MCF 10A (cell line): Measurements from ENCODE around the gene TMX3. TPM values are rescaled to one million over a fixed set of nuclear protein-coding genes. Genes with fewer than 3 reads are reported as not detected.

Experiments used
- BruUV-seq: library from RNA; stranded (reverse); fragments of 400-500 nt; replicated peaks from 2 replicates; lab custom pipeline; 2021; lab: Mats Ljungman, UMichigan
- CTCF ChIA-PET: fragments of 300-600 bp; sonication (Branson Sonifier 250); formaldehyde crosslinking; extraction: SDS; loops from one replicate; lab custom pipeline; 2021; ENCODE audit warnings: antibody characterized with exemption, inconsistent platforms; lab: Yijun Ruan, JAX
- POLR2A ChIA-PET: fragments of 300-600, 350-650 bp; sonication (Branson Sonifier 250); formaldehyde crosslinking; extraction: SDS; loops from one replicate; lab custom pipeline; 2020; ENCODE audit warnings: antibody characterized with exemption, inconsistent platforms; lab: Yijun Ruan, JAX
- DNase-seq: peaks from one replicate; pipeline ENCODE4 v3.0.0-alpha.2; 2018; ENCODE audit not compliant: unreplicated experiment
- H3K27ac Mint-ChIP-seq: one replicate; pipeline ENCODE4 v1.8.0; 2022; ENCODE audit warnings: mild to moderate bottlenecking, low read depth, mixed read lengths; ENCODE audit not compliant: unreplicated experiment
- H3K27me3 Mint-ChIP-seq: one replicate; pipeline ENCODE4 v1.8.0; 2022; ENCODE audit warnings: mixed read lengths; ENCODE audit not compliant: insufficient read depth, unreplicated experiment
- H3K36me3 Mint-ChIP-seq: one replicate; pipeline ENCODE4 v1.8.0; 2022; ENCODE audit warnings: mild to moderate bottlenecking, moderate library complexity, mixed read lengths; ENCODE audit not compliant: insufficient read depth, unreplicated experiment
- H3K4me1 Mint-ChIP-seq: one replicate; pipeline ENCODE4 v1.8.0; 2022; ENCODE audit warnings: mixed read lengths; ENCODE audit not compliant: insufficient read depth, unreplicated experiment
- H3K4me3 Mint-ChIP-seq: one replicate; pipeline ENCODE4 v1.8.0; 2022; ENCODE audit warnings: mild to moderate bottlenecking, moderate library complexity, mixed read lengths; ENCODE audit not compliant: unreplicated experiment
- H3K9me3 Mint-ChIP-seq: one replicate; pipeline ENCODE4 v1.8.0; 2022; ENCODE audit warnings: mixed read lengths; ENCODE audit not compliant: unreplicated experiment
- intact Hi-C: fragments of 100-400 bp; cut with micrococcal nuclease; formaldehyde crosslinking; loops from 2 replicates; pipeline ENCODE4 v1.14.1; 2022
- total RNA-seq: library from RNA; stranded (reverse); gene quantifications from 2 replicates; pipeline ENCODE4 v1.2.3, GENCODE V29; 2022
- TF ChIP-seq, protein P1 (sequence below): fragments of 200-600 bp; IDR thresholded peaks from one replicate; pipeline ENCODE4 v1.8.0; 2022; ENCODE audit warnings: antibody characterized with exemption, mild to moderate bottlenecking; ENCODE audit not compliant: unreplicated experiment

TMX3 gene
- total RNA-seq, 1 experiment from 2014 or later, result 95.0 TPM

DNA sequence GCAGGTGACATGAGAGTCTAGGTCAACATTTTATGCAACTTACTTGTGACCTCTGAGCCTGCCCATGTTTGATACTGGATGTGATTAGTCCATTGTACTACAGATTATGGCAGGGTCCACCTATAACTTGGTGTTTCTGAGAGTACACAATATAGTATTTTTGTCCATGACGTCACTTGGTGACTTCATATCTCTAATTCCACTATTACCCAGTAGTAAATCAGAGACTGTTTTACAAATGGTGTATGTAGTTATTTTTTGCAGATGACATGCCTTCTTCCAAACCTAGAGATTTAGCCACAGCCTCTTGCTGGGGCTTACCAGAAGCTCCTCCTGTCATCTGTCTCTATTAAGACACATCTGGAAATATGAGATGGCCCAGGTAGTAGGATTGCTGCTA lies 24.6 kb upstream of the TMX3 start:
- H3K9me3 Mint-ChIP-seq, result no peaks in the 10 kb centered on the region

GRCh38 chr18:68738564-68738963 lies 23.7 kb upstream of the TMX3 start:
- peaks cover 15% of the 10 kb centered on the region for H3K4me1 Mint-ChIP-seq
- intact Hi-C loops, result loop anchor here (10.0 kb wide), 1 partner anchor 1224 kb away; the partner anchor contains the start of gene DSEL
- ChIA-PET POLR2A (no interaction called here), CTCF (interaction anchor here (0.6 kb wide), 1 partner anchor 733 kb away, joined by 3 read pairs; no protein-coding TSS in a partner anchor)
- BruUV-seq, result no TSS peak
- no peak overlapping the region for H3K27ac Mint-ChIP-seq
- H3K9me3 Mint-ChIP-seq, result no peaks in the 10 kb centered on the region
- no peaks in the 10 kb centered on the region for H3K27me3 Mint-ChIP-seq
- TF ChIP-seq, protein P1, sequence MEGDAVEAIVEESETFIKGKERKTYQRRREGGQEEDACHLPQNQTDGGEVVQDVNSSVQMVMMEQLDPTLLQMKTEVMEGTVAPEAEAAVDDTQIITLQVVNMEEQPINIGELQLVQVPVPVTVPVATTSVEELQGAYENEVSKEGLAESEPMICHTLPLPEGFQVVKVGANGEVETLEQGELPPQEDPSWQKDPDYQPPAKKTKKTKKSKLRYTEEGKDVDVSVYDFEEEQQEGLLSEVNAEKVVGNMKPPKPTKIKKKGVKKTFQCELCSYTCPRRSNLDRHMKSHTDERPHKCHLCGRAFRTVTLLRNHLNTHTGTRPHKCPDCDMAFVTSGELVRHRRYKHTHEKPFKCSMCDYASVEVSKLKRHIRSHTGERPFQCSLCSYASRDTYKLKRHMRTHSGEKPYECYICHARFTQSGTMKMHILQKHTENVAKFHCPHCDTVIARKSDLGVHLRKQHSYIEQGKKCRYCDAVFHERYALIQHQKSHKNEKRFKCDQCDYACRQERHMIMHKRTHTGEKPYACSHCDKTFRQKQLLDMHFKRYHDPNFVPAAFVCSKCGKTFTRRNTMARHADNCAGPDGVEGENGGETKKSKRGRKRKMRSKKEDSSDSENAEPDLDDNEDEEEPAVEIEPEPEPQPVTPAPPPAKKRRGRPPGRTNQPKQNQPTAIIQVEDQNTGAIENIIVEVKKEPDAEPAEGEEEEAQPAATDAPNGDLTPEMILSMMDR, result no peak
- H3K4me3 Mint-ChIP-seq, result no peak overlapping the region
- DNase-seq, result no peak
- no peaks in the 10 kb centered on the region for H3K36me3 Mint-ChIP-seq

More for the DNA sequence above, 24.6 kb upstream of the TMX3 start:
- POLR2A ChIA-PET, result no interaction called here
- intact Hi-C loops, result loop anchor here (10.0 kb wide), 1 partner anchor 1225 kb away; the partner anchor contains the start of gene DSEL
- peaks cover 7% of the 10 kb centered on the region for H3K4me1 Mint-ChIP-seq
- no peak overlapping the region for H3K27ac Mint-ChIP-seq
- no TSS peak for BruUV-seq
- no peaks in the 10 kb centered on the region for H3K36me3 Mint-ChIP-seq
- DNase-seq, result no peak
- CTCF ChIA-PET, result no interaction called here
- TF ChIP-seq, protein P1, result no peak
- no peaks in the 10 kb centered on the region for H3K27me3 Mint-ChIP-seq
- H3K4me3 Mint-ChIP-seq, result no peak overlapping the region

GRCh38 chr18:68735483-68736343 lies 20.8 kb upstream of the TMX3 start:
- TF ChIP-seq, protein P1, result peak; percentile 75
- DNase-seq, result peak; percentile 70
- no peaks in the 10 kb centered on the region for H3K9me3 Mint-ChIP-seq
- no TSS peak for BruUV-seq
- H3K27me3 Mint-ChIP-seq, result no peaks in the 10 kb centered on the region
- no peak overlapping the region for H3K27ac Mint-ChIP-seq
- no peaks in the 10 kb centered on the region for H3K36me3 Mint-ChIP-seq
- H3K4me1 Mint-ChIP-seq, result peaks cover 15% of the 10 kb centered on the region
- CTCF ChIA-PET, result interaction anchor here (0.6 to 1.0 kb wide), 5 partner anchors 23 to 1935 kb away, joined by 3 to 4 read pairs (median 3); no protein-coding TSS in a partner anchor
- intact Hi-C loops, result loop anchor here (2.0 to 10.0 kb wide), 3 partner anchors 75 to 1519 kb away; partner anchors contain the start of gene DSEL
- H3K4me3 Mint-ChIP-seq, result no peak overlapping the region
- POLR2A ChIA-PET, result interaction anchor here (0.6 kb wide), 1 partner anchor 1260 kb away, joined by 4 read pairs; no protein-coding TSS in a partner anchor

GRCh38 chr18:68734308-68734707 lies 19.4 kb upstream of the TMX3 start:
- no peaks in the 10 kb centered on the region for H3K36me3 Mint-ChIP-seq
- DNase-seq, result peak; percentile 24
- intact Hi-C loops, result loop anchor here (2.0 to 10.0 kb wide), 3 partner anchors 74 to 1518 kb away; partner anchors contain the start of gene DSEL
- no peak overlapping the region for H3K27ac Mint-ChIP-seq
- no TSS peak for BruUV-seq
- H3K4me3 Mint-ChIP-seq, result no peak overlapping the region
- peaks cover 15% of the 10 kb centered on the region for H3K4me1 Mint-ChIP-seq
- H3K9me3 Mint-ChIP-seq, result no peaks in the 10 kb centered on the region
- no peaks in the 10 kb centered on the region for H3K27me3 Mint-ChIP-seq
- CTCF ChIA-PET, result interaction anchor here (0.6 to 1.5 kb wide), 3 partner anchors 17 to 191 kb away, joined by 3 to 4 read pairs (median 3); no protein-coding TSS in a partner anchor
- POLR2A ChIA-PET, result no interaction called here
- TF ChIP-seq, protein P1, result no peak
